H1 (cell line): ENCODE measurements around the gene KCND3. TPM values are rescaled to one million over a fixed set of nuclear protein-coding genes. Genes with fewer than 3 reads are reported as not detected.

Source experiments
- BACH1 ChIP-seq: IDR thresholded peaks from 2 replicates; pipeline ENCODE4 v1.6.1; 2012; ENCODE audit warnings: low read length, improper control_type of control experiment
- EGR1 ChIP-seq: IDR thresholded peaks from 2 replicates; pipeline ENCODE4 v1.6.1; 2011; ENCODE audit warnings: low read depth, low read length, borderline replicate concordance
- HDAC2 ChIP-seq, 2 experiments: fragments of 300-600 bp in 1 of 2; sonication (generic) in 1 of 2; IDR thresholded peaks; 2 replicates each; pipeline ENCODE4 v1.6.1; 2011 to 2012; ENCODE audit warnings: low read depth in 2 of 2, low read length in 2 of 2, mild to moderate bottlenecking in 2 of 2, moderate library complexity in 2 of 2, borderline replicate concordance in 1 of 2, inconsistent platforms in 1 of 2
- KDM5A ChIP-seq: fragments of 200-600 bp; IDR thresholded peaks from 2 replicates; pipeline ENCODE4 v1.7.1; 2012; ENCODE audit warnings: mild to moderate bottlenecking, low read length, inconsistent platforms, mixed read lengths
- SUZ12 ChIP-seq: fragments of 200-600 bp; sonication (generic); IDR thresholded peaks from 2 replicates; pipeline ENCODE4 v1.6.1; 2012; ENCODE audit warnings: mild to moderate bottlenecking, inconsistent platforms, low read length, moderate library complexity, mixed read lengths
- polyA plus RNA-seq, 7 experiments: library from polyadenylated mRNA; depleted of rRNA in 3 of 7; stranded (reverse) in 5 of 7; unstranded in 2 of 7; fragments of >200 nt in 5 of 7; fragments of 200-250 nt in 2 of 7; gene quantifications; 1 replicate in 5 of 7; 2 replicates in 1 of 7; 4 replicates in 1 of 7; pipeline versions ENCODE4 v1.2.1 to v1.2.3, GENCODE V29; 2011 to 2013; ENCODE audit warnings: missing spikeins in 2 of 7, mixed read lengths in 2 of 7
- total RNA-seq: library from RNA; stranded (reverse); fragmentation: NEBNext Ultra II Directional; extraction: Animal tissue kit (Norgen Biotek cat#: 25700); gene quantifications from 2 replicates; pipeline ENCODE4 v1.2.1, GENCODE V29; 2021
- TF ChIP-seq, protein P1 (sequence below): fragments of 300-600 bp; sonication (generic); IDR thresholded peaks from 2 replicates; pipeline ENCODE4 v1.7.1; 2012; ENCODE audit warnings: low read length, moderate library complexity, mild to moderate bottlenecking, inconsistent platforms; ENCODE audit not compliant: insufficient replicate concordance
- TF ChIP-seq, protein P2 (sequence below): IDR thresholded peaks from 2 replicates; pipeline ENCODE4 v1.6.1; 2011; ENCODE audit warnings: low read depth, mild to moderate bottlenecking, low read length; ENCODE audit not compliant: insufficient read depth

Gene KCND3
- total and polyA plus RNA-seq, 2 of the 8 experiments (the other 6 are each of a cell fraction or from before 2014, with no cell fraction given), result 0.14 to 0.48 TPM

DNA sequence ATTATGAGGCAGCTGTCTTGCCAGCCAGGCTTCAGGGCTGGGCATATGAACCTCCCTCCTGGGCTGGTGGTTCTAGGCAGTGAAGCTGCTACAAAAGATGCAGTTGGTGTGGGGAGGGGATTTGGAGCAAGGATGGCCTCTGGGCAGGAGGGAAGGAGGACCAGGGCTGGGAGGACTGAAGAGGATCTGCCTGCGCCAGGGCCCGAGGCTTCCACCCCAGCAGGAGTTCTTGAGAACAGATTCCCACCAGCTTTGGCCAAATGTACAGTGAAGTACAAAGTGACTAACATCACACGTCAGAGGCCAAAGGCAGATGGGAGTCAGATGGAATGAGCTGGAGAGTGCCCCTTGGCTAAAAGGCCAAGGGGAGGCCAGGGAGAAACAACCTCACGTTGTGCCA is 171.4 kb downstream of the KCND3 start (continued):
- TF ChIP-seq BACH1, result no peak
- TF ChIP-seq, protein P1, sequence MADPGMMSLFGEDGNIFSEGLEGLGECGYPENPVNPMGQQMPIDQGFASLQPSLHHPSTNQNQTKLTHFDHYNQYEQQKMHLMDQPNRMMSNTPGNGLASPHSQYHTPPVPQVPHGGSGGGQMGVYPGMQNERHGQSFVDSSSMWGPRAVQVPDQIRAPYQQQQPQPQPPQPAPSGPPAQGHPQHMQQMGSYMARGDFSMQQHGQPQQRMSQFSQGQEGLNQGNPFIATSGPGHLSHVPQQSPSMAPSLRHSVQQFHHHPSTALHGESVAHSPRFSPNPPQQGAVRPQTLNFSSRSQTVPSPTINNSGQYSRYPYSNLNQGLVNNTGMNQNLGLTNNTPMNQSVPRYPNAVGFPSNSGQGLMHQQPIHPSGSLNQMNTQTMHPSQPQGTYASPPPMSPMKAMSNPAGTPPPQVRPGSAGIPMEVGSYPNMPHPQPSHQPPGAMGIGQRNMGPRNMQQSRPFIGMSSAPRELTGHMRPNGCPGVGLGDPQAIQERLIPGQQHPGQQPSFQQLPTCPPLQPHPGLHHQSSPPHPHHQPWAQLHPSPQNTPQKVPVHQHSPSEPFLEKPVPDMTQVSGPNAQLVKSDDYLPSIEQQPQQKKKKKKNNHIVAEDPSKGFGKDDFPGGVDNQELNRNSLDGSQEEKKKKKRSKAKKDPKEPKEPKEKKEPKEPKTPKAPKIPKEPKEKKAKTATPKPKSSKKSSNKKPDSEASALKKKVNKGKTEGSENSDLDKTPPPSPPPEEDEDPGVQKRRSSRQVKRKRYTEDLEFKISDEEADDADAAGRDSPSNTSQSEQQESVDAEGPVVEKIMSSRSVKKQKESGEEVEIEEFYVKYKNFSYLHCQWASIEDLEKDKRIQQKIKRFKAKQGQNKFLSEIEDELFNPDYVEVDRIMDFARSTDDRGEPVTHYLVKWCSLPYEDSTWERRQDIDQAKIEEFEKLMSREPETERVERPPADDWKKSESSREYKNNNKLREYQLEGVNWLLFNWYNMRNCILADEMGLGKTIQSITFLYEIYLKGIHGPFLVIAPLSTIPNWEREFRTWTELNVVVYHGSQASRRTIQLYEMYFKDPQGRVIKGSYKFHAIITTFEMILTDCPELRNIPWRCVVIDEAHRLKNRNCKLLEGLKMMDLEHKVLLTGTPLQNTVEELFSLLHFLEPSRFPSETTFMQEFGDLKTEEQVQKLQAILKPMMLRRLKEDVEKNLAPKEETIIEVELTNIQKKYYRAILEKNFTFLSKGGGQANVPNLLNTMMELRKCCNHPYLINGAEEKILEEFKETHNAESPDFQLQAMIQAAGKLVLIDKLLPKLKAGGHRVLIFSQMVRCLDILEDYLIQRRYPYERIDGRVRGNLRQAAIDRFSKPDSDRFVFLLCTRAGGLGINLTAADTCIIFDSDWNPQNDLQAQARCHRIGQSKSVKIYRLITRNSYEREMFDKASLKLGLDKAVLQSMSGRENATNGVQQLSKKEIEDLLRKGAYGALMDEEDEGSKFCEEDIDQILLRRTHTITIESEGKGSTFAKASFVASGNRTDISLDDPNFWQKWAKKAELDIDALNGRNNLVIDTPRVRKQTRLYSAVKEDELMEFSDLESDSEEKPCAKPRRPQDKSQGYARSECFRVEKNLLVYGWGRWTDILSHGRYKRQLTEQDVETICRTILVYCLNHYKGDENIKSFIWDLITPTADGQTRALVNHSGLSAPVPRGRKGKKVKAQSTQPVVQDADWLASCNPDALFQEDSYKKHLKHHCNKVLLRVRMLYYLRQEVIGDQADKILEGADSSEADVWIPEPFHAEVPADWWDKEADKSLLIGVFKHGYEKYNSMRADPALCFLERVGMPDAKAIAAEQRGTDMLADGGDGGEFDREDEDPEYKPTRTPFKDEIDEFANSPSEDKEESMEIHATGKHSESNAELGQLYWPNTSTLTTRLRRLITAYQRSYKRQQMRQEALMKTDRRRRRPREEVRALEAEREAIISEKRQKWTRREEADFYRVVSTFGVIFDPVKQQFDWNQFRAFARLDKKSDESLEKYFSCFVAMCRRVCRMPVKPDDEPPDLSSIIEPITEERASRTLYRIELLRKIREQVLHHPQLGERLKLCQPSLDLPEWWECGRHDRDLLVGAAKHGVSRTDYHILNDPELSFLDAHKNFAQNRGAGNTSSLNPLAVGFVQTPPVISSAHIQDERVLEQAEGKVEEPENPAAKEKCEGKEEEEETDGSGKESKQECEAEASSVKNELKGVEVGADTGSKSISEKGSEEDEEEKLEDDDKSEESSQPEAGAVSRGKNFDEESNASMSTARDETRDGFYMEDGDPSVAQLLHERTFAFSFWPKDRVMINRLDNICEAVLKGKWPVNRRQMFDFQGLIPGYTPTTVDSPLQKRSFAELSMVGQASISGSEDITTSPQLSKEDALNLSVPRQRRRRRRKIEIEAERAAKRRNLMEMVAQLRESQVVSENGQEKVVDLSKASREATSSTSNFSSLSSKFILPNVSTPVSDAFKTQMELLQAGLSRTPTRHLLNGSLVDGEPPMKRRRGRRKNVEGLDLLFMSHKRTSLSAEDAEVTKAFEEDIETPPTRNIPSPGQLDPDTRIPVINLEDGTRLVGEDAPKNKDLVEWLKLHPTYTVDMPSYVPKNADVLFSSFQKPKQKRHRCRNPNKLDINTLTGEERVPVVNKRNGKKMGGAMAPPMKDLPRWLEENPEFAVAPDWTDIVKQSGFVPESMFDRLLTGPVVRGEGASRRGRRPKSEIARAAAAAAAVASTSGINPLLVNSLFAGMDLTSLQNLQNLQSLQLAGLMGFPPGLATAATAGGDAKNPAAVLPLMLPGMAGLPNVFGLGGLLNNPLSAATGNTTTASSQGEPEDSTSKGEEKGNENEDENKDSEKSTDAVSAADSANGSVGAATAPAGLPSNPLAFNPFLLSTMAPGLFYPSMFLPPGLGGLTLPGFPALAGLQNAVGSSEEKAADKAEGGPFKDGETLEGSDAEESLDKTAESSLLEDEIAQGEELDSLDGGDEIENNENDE, result no peak
- no peak for TF ChIP-seq KDM5A
- TF ChIP-seq EGR1, result no peak
- TF ChIP-seq SUZ12, result no peak
- TF ChIP-seq, protein P2, sequence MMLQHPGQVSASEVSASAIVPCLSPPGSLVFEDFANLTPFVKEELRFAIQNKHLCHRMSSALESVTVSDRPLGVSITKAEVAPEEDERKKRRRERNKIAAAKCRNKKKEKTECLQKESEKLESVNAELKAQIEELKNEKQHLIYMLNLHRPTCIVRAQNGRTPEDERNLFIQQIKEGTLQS, result no peak
- TF ChIP-seq HDAC2 (IDR thresholded peaks at IDR 0.05; ENCODE audit: borderline replicate concordance in 1 of 2, low read depth in 2 of 2, low read length in 2 of 2), result no peak
